Gastrocnemius medialis (tissue), 4 donors: ENCODE data around the gene OTUD4. TPM values are rescaled to one million over a fixed set of nuclear protein-coding genes. Genes with fewer than 3 reads are reported as not detected.

Source experiments
- ATAC-seq, 2 donors: fragments of 150-250 bp; one replicate each; pipeline ENCODE4 v1.9.1; 2016
- DNase-seq, 2 donors: peaks; one replicate each; pipeline ENCODE4 v3.0.0-alpha.2; 2019
- H3K27ac ChIP-seq, 4 donors: fragments of 200-600 bp; sonication (generic); 1 replicate in 1 of 4; 2 replicates in 3 of 4; pipeline ENCODE4 v1.5.1; 2016 to 2018; ENCODE audit warnings: mild to moderate bottlenecking in 2 of 4, moderate library complexity in 1 of 4
- H3K27me3 ChIP-seq, 3 donors: fragments of 200-600 bp; sonication (generic) in 2 of 3; 1 replicate in 1 of 3; 2 replicates in 2 of 3; pipeline versions ENCODE4 v1.5.1 to v1.6.0; 2016 to 2019; ENCODE audit warnings: mild to moderate bottlenecking in 1 of 3, moderate library complexity in 1 of 3
- H3K36me3 ChIP-seq, 2 donors: fragments of 200-600 bp; sonication (generic) in 1 of 2; one replicate each; pipeline ENCODE4 v1.5.1; 2017 to 2018
- H3K4me1 ChIP-seq, 2 donors: fragments of 200-600 bp; sonication (generic) in 1 of 2; one replicate each; pipeline ENCODE4 v1.5.1; 2016 to 2017; ENCODE audit warnings: mild to moderate bottlenecking in 2 of 2
- H3K4me3 ChIP-seq, 4 donors: fragments of 200-600 bp; sonication (generic) in 3 of 4; 1 replicate in 1 of 4; 2 replicates in 3 of 4; pipeline ENCODE4 v1.5.1; 2016 to 2019; ENCODE audit warnings: mild to moderate bottlenecking in 2 of 4
- H3K9me3 ChIP-seq, 3 donors: fragments of 200-600 bp; sonication (generic) in 2 of 3; 1 replicate in 1 of 3; 2 replicates in 2 of 3; pipeline ENCODE4 v1.5.1; 2016 to 2019
- POLR2A ChIP-seq, 2 donors: fragments of 450-650 bp; IDR thresholded peaks; one replicate each; pipeline ENCODE4 v1.6.1; 2017; ENCODE audit warnings: antibody characterized with exemption in 2 of 2, mild to moderate bottlenecking in 2 of 2, moderate library complexity in 2 of 2
- in situ Hi-C, 4 donors: fragments of 200-750 bp; cut with MboI; loops; one replicate each; pipeline versions ENCODE4 v1.15.0 to v1.8.0; 2017; ENCODE audit warnings: low sequenced_read_pairs in 4 of 4
- intact Hi-C: fragments of 100-400 bp; cut with DNase I; formaldehyde crosslinking; loops from one replicate; pipeline ENCODE4 v1.15.1; 2023; ENCODE audit warnings: low total_unique reads
- total RNA-seq, 4 donors: library from RNA; depleted of rRNA; stranded (reverse); fragments of >200 nt; gene quantifications; one replicate each; pipeline versions ENCODE4 v1.1.0 to v1.2.3, GENCODE V29; 2016
- TF ChIP-seq, protein P1 (sequence below), 5 experiments: fragments of 450-650 bp in 3 of 5; fragments of 200-600 bp in 2 of 5; sonication (generic) in 2 of 5; IDR thresholded peaks in 4 of 5; conservative IDR thresholded peaks in 1 of 5; 1 replicate in 4 of 5; 2 replicates in 1 of 5; pipeline ENCODE4 v1.5.1; 2016 to 2019; ENCODE audit warnings: antibody characterized with exemption in 5 of 5, mild to moderate bottlenecking in 3 of 5, moderate library complexity in 3 of 5

Gene OTUD4
- total RNA-seq, 4 donors from 2014 or later: 32.6 to 61.1 (median 47.9) TPM

DNA sequence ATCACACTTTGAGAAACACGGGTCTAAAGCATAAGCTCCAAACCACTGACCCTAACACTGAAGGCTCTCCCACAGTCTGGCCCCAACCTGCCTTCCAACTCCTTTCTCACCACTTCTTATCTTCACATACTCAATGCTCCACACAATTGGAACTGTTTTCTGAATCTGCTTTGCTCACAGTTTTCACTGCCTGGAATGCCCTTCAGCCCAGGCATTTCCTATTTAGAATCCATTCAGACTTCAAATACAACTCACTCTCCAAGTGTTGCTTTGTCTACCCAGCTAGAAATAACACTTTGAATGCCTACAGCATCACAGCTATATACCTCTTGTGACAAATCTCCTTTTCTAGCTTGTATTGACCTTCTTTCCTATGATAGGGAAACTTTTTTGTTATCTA is 10.2 kb downstream of the OTUD4 start:
- no peaks in the 10 kb centered on the region for H3K27me3 ChIP-seq
- peaks cover 23 to 33% of the 10 kb centered on the region in 2 donors for H3K4me1 ChIP-seq
- intact Hi-C loops (loop anchor here (10.0 kb wide), 2 partner anchors 625 to 1985 kb away; partner anchors contain the start of gene USP38), in situ Hi-C loops (no loop called here)
- no peaks in the 10 kb centered on the region for H3K9me3 ChIP-seq
- no peak for DNase-seq
- no peak for TF ChIP-seq POLR2A (IDR thresholded peaks at IDR 0.05)
- TF ChIP-seq, protein P1, sequence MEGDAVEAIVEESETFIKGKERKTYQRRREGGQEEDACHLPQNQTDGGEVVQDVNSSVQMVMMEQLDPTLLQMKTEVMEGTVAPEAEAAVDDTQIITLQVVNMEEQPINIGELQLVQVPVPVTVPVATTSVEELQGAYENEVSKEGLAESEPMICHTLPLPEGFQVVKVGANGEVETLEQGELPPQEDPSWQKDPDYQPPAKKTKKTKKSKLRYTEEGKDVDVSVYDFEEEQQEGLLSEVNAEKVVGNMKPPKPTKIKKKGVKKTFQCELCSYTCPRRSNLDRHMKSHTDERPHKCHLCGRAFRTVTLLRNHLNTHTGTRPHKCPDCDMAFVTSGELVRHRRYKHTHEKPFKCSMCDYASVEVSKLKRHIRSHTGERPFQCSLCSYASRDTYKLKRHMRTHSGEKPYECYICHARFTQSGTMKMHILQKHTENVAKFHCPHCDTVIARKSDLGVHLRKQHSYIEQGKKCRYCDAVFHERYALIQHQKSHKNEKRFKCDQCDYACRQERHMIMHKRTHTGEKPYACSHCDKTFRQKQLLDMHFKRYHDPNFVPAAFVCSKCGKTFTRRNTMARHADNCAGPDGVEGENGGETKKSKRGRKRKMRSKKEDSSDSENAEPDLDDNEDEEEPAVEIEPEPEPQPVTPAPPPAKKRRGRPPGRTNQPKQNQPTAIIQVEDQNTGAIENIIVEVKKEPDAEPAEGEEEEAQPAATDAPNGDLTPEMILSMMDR (IDR thresholded peaks at IDR 0.05 in 4 of 5, conservative IDR thresholded peaks at IDR 0.05 in 1 of 5): no peak
- H3K36me3 ChIP-seq: peaks cover 0 to 24% of the 10 kb centered on the region in 2 donors
- H3K27ac ChIP-seq: peak overlapping the region in 2 of 4 donors; percentile 28 to 71
- H3K4me3 ChIP-seq: no peak overlapping the region
- no peak for ATAC-seq

DNA sequence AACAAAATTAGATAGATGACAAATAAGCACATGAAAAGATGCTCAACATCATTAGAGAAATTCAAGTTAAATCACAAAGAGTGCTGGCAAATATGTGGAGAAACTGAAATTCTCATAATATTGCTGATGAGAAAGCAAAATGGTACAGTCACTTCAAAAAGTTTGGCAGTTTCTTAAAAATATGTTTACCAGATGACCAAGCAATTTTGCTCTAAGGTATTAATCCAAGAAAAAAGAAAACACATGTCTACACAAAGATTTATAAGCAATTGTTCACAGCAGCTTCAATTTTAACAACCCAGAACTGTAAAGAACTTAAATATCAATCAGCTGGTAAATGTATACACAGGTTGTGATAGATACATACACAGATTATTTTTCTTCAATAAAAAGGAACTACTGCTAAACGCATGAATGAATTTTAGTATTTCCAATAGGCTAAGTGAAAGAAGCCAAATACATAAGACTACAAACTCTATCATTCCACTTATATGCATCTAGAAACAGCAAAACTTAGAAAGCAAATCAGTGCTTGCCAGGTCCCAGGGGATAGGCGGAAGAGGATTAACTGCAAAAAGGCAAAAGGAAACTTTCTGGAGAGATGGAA is 11.7 kb downstream of the OTUD4 start:
- H3K27ac ChIP-seq: peak overlapping the region in 1 of 4 donors; percentile 28
- peaks cover 0 to 25% of the 10 kb centered on the region in 2 donors for H3K36me3 ChIP-seq
- no peak for ATAC-seq
- TF ChIP-seq POLR2A (IDR thresholded peaks at IDR 0.05): no peak
- TF ChIP-seq, protein P1 (IDR thresholded peaks at IDR 0.05 in 4 of 5, conservative IDR thresholded peaks at IDR 0.05 in 1 of 5): no peak
- H3K4me1 ChIP-seq: peaks cover 16 to 26% of the 10 kb centered on the region in 2 donors
- in situ Hi-C loops: no loop called here
- intact Hi-C loops: no loop called here
- H3K9me3 ChIP-seq: no peaks in the 10 kb centered on the region
- H3K27me3 ChIP-seq: no peaks in the 10 kb centered on the region
- H3K4me3 ChIP-seq: no peak overlapping the region
- no peak for DNase-seq

DNA sequence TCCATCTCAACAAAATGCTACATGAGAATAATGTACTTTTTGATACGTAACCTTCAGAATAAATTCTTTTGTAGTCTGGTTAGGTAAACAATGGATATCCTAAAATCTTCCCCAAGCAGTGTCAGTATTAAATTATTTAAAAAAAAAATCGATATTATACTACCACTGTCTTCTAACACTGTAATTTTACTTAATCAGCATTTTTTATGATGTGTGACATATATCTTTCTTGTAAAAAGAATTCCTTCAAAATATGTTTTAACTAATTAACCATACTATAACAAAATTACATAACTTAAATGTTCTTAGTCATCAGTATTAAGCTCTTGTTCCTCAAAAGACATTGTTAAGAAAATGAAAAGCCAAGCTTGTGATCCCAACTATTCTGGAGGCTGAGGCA is 12.5 kb downstream of the OTUD4 start:
- ATAC-seq: no peak
- Histone ChIP-seq H3K36me3 (peaks cover 0 to 25% of the 10 kb centered on the region in 2 donors), H3K9me3 (no peaks in the 10 kb centered on the region), H3K4me3 (no peak overlapping the region), H3K4me1 (peaks cover 16 to 23% of the 10 kb centered on the region in 2 donors), H3K27me3 (no peaks in the 10 kb centered on the region), H3K27ac (peak overlapping the region in 1 of 4 donors; percentile 19)
- intact Hi-C loops: no loop called here
- no peak for DNase-seq
- in situ Hi-C loops: no loop called here
- no peak for TF ChIP-seq POLR2A (IDR thresholded peaks at IDR 0.05)
- TF ChIP-seq, protein P1 (IDR thresholded peaks at IDR 0.05 in 4 of 5, conservative IDR thresholded peaks at IDR 0.05 in 1 of 5): no peak

- H3K4me3 ChIP-seq: no peak overlapping the region
- H3K27ac ChIP-seq: no peak overlapping the region
- H3K27me3 ChIP-seq: no peaks in the 10 kb centered on the region
- TF ChIP-seq, protein P1 (IDR thresholded peaks at IDR 0.05 in 4 of 5, conservative IDR thresholded peaks at IDR 0.05 in 1 of 5): no peak
- TF ChIP-seq POLR2A (IDR thresholded peaks at IDR 0.05): no peak
- no peaks in the 10 kb centered on the region for H3K4me1 ChIP-seq
- in situ Hi-C loops: no loop called here
- ATAC-seq: no peak
- intact Hi-C loops: no loop called here
- no peaks in the 10 kb centered on the region for H3K9me3 ChIP-seq
- H3K36me3 ChIP-seq: peaks cover 0 to 55% of the 10 kb centered on the region in 2 donors
- no peak for DNase-seq
Observed at GRCh38 chr4:145161549-145161948, 18.8 kb downstream of the OTUD4 start.
